ENCODE measurements around the gene PCDHA10. TPM values are rescaled to one million over a fixed set of nuclear protein-coding genes. Genes with fewer than 3 reads are reported as not detected.
"Not testable (repeated sequence)": the region's sequence is repeated elsewhere in the genome, so short reads cannot be mapped to it uniquely, and the experiment has no call there.

The PCDHA10 gene
- total and polyA plus RNA-seq, 2 experiments from 2014 or later = 0.11 to 0.26 TPM

DNA sequence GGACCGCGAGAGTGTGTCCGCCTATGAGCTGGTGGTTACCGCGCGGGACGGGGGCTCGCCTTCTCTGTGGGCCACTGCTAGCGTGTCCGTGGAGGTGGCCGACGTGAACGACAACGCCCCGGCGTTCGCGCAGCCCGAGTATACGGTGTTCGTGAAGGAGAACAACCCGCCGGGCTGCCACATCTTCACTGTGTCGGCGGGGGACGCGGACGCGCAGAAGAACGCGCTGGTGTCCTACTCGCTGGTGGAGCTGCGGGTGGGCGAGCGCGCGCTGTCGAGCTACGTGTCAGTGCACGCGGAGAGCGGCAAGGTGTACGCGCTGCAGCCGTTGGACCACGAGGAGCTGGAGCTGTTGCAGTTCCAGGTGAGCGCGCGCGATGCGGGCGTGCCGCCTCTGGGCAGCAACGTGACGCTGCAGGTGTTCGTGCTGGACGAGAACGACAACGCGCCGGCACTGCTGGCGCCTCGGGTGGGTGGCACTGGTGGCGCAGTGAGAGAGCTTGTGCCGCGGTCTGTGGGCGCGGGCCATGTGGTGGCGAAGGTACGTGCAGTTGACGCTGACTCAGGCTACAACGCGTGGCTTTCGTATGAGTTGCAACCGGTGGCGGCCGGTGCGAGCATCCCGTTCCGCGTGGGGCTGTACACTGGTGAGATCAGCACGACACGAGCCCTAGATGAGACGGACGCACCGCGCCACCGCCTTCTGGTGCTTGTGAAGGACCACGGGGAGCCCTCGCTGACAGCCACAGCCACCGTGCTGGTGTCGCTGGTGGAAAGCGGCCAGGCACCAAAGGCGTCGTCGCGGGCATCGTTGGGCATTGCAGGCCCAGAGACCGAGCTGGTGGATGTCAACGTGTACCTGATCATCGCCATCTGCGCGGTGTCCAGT lies 19.8 kb upstream of the PCDHA10 start:
- Histone ChIP-seq H3K4me1 (ENCODE audit: insufficient read depth) (no peaks in the 10 kb centered on the region), H3K79me2 (ENCODE audit: insufficient read depth) (no peaks in the 10 kb centered on the region), H4K20me1 (ENCODE audit: insufficient read depth) (no peaks in the 10 kb centered on the region), H2AFZ (no peak overlapping the region), H3K9me2 (ENCODE audit: insufficient read depth) (no peaks in the 10 kb centered on the region), H3K4me2 (ENCODE audit: unreplicated experiment) (no peak overlapping the region), H3K27me3 (replicated peaks; ENCODE audit: insufficient read depth) (no peaks in the 10 kb centered on the region), H3F3A (ENCODE audit: insufficient read depth) (no peaks in the 10 kb centered on the region), H3K36me3 (ENCODE audit: low read depth) (no peaks in the 10 kb centered on the region), H3K9me3 (ENCODE audit: low read depth) (no peaks in the 10 kb centered on the region), H3K9ac (no peak overlapping the region), H3K27ac (no peak overlapping the region), H3K4me3 (no peak overlapping the region)
- TF ChIP-seq EZH2 (IDR thresholded peaks at IDR 0.05; ENCODE audit: insufficient read depth, poor library complexity, severe bottlenecking) = no peak
- TF ChIP-seq EZH2phosphoT487 (IDR thresholded peaks at IDR 0.05; ENCODE audit: insufficient read depth, low read depth) = no peak
- in situ Hi-C loops (cut with MboI) = no loop called here
- no peak for DNase-seq
- 49 to 50% methylated on average over 80 to 99 of the region's 103 CpGs for WGBS, 2 experiments (ENCODE audit: low coverage in 1 of 2, low lambda C conversion rate in 2 of 2, missing lambda C conversion rate in 2 of 2)

- peak; percentile 10 for DNase-seq
- Histone ChIP-seq H3F3A (ENCODE audit: insufficient read depth) (no peaks in the 10 kb centered on the region), H3K36me3 (ENCODE audit: low read depth) (no peaks in the 10 kb centered on the region), H3K9me3 (ENCODE audit: low read depth) (no peaks in the 10 kb centered on the region), H3K4me1 (ENCODE audit: insufficient read depth) (no peaks in the 10 kb centered on the region), H2AFZ (no peak within 1 kb of the TSS), H3K79me2 (ENCODE audit: insufficient read depth) (no peaks in the 10 kb centered on the region), H3K27ac (no peak within 1 kb of the TSS), H3K4me2 (ENCODE audit: unreplicated experiment) (no peak within 1 kb of the TSS), H3K9me2 (ENCODE audit: insufficient read depth) (no peaks in the 10 kb centered on the region), H3K9ac (no peak within 1 kb of the TSS), H3K4me3 (no peak within 1 kb of the TSS), H4K20me1 (ENCODE audit: insufficient read depth) (no peaks in the 10 kb centered on the region), H3K27me3 (replicated peaks; ENCODE audit: insufficient read depth) (no peaks in the 10 kb centered on the region)
- in situ Hi-C loops (cut with MboI) = no loop called here
- 26 to 28% methylated on average over 47 of the region's 47 CpGs for WGBS, 2 experiments (ENCODE audit: low coverage in 1 of 2, low lambda C conversion rate in 2 of 2, missing lambda C conversion rate in 2 of 2)
- TF ChIP-seq EZH2phosphoT487 (IDR thresholded peaks at IDR 0.05; ENCODE audit: insufficient read depth, low read depth) (no peak), EZH2 (IDR thresholded peaks at IDR 0.05; ENCODE audit: insufficient read depth, poor library complexity, severe bottlenecking) (no peak)
Observed at GRCh38 chr5:140840978-140841962, 14.4 kb upstream of the PCDHA10 start, which contains the start of gene PCDHA8. Gene PCDHA8, plus strand, starts transcription at chr5:140841187. Its CDS starts 135 bp downstream, at chr5:140841322.

DNA sequence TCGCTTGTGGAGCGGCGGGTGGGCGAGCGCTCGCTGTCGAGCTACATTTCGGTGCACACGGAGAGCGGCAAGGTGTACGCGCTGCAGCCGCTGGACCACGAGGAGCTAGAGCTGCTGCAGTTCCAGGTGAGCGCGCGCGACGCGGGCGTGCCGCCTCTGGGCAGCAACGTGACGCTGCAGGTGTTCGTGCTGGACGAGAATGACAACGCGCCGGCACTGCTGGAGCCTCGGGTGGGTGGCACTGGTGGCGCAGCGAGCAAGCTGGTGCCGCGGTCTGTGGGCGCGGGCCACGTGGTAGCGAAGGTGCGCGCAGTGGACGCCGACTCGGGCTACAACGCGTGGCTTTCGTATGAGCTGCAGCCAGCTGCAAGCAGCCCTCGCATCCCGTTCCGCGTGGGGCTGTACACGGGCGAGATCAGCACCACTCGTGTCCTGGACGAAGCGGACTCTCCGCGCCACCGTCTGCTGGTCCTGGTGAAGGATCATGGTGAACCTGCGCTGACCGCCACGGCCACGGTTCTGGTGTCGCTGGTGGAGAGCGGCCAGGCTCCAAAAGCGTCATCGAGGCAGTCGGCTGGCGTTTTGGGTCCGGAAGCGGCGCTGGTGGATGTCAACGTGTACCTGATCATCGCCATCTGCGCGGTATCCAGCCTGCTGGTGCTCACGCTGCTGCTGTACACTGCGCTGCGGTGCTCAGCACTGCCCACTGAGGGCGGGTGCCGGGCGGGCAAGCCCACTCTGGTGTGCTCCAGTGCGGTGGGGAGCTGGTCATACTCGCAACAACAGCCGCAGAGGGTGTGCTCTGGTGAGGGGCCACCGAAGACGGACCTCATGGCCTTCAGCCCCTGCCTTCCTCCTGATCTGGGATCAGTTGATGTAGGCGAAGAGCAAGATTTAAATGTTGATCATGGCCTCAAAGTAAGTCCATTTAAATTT lies 12.6 kb upstream of the PCDHA10 start:
- no peak for TF ChIP-seq EZH2 (IDR thresholded peaks at IDR 0.05; ENCODE audit: insufficient read depth, poor library complexity, severe bottlenecking)
- no peak for TF ChIP-seq EZH2phosphoT487 (IDR thresholded peaks at IDR 0.05; ENCODE audit: insufficient read depth, low read depth)
- H3K9me2 ChIP-seq (ENCODE audit: insufficient read depth) = no peaks in the 10 kb centered on the region
- H3K9me3 ChIP-seq (ENCODE audit: low read depth) = no peaks in the 10 kb centered on the region
- H4K20me1 ChIP-seq (ENCODE audit: insufficient read depth) = no peaks in the 10 kb centered on the region
- H3K4me2 ChIP-seq (ENCODE audit: unreplicated experiment) = no peak overlapping the region
- DNase-seq = no peak
- H3K27me3 ChIP-seq (replicated peaks; ENCODE audit: insufficient read depth) = no peaks in the 10 kb centered on the region
- no peak overlapping the region for H3K4me3 ChIP-seq
- H3K36me3 ChIP-seq (ENCODE audit: low read depth) = no peaks in the 10 kb centered on the region
- no peak overlapping the region for H2AFZ ChIP-seq
- no peaks in the 10 kb centered on the region for H3K79me2 ChIP-seq (ENCODE audit: insufficient read depth)
- in situ Hi-C loops (cut with MboI) = no loop called here
- WGBS, 2 experiments (ENCODE audit: low coverage in 1 of 2, low lambda C conversion rate in 2 of 2, missing lambda C conversion rate in 2 of 2) = 49 to 52% methylated on average over 84 to 85 of the region's 87 CpGs
- H3K9ac ChIP-seq = no peak overlapping the region
- H3F3A ChIP-seq (ENCODE audit: insufficient read depth) = no peaks in the 10 kb centered on the region
- no peaks in the 10 kb centered on the region for H3K4me1 ChIP-seq (ENCODE audit: insufficient read depth)
- H3K27ac ChIP-seq = no peak overlapping the region

GRCh38 chr5:140848139-140849102 lies 7.3 kb upstream of the PCDHA10 start, which contains the start of gene PCDHA9:
Gene PCDHA9, plus strand, starts transcription at chr5:140848382. Its CDS starts 114 bp downstream, at chr5:140848496.
- H2AFZ ChIP-seq; H3K9ac ChIP-seq; H3K9me3 ChIP-seq (ENCODE audit: low read depth); H3K27me3 ChIP-seq (replicated peaks; ENCODE audit: insufficient read depth); in situ Hi-C loops (cut with MboI); H3K36me3 ChIP-seq (ENCODE audit: low read depth); H3F3A ChIP-seq (ENCODE audit: insufficient read depth); H3K9me2 ChIP-seq (ENCODE audit: insufficient read depth); H4K20me1 ChIP-seq (ENCODE audit: insufficient read depth); H3K27ac ChIP-seq; H3K79me2 ChIP-seq (ENCODE audit: insufficient read depth); H3K4me1 ChIP-seq (ENCODE audit: insufficient read depth); H3K4me2 ChIP-seq (ENCODE audit: unreplicated experiment); H3K4me3 ChIP-seq: not testable (repeated sequence)
- DNase-seq = peak; percentile 7
- 17 to 21% methylated on average over 29 to 38 of the region's 48 CpGs for WGBS, 2 experiments (ENCODE audit: low coverage in 1 of 2, low lambda C conversion rate in 2 of 2, missing lambda C conversion rate in 2 of 2)

DNA sequence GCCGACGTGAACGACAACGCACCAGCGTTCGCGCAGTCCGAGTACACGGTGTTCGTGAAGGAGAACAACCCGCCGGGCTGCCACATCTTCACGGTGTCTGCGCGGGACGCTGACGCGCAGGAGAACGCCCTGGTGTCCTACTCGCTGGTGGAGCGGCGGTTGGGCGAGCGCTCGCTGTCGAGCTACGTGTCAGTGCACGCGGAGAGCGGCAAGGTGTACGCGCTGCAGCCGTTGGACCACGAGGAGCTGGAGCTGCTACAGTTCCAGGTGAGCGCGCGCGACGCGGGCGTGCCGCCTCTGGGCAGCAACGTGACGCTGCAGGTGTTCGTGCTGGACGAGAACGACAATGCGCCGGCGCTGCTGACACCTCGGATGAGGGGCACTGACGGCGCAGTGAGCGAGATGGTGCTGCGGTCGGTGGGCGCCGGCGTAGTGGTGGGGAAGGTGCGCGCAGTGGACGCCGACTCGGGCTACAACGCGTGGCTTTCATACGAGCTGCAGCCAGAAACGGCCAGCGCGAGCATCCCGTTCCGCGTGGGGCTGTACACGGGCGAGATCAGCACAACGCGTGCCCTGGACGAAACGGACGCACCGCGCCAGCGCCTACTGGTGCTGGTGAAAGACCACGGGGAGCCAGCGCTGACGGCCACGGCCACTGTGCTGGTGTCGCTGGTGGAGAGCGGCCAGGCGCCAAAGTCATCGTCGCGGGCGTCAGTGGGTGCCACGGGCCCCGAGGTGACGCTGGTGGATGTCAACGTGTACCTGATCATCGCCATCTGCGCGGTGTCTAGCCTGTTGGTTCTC lies 5.7 kb upstream of the PCDHA10 start:
- WGBS, 2 experiments (ENCODE audit: low coverage in 1 of 2, low lambda C conversion rate in 2 of 2, missing lambda C conversion rate in 2 of 2) = 47 to 49% methylated on average over 96 to 101 of the region's 101 CpGs
- H3K36me3 ChIP-seq (ENCODE audit: low read depth); H3K4me2 ChIP-seq (ENCODE audit: unreplicated experiment); H3K27me3 ChIP-seq (replicated peaks; ENCODE audit: insufficient read depth); H3K79me2 ChIP-seq (ENCODE audit: insufficient read depth); H3K9me2 ChIP-seq (ENCODE audit: insufficient read depth); H3K4me1 ChIP-seq (ENCODE audit: insufficient read depth); DNase-seq; H3K4me3 ChIP-seq; H3K27ac ChIP-seq; in situ Hi-C loops (cut with MboI); H4K20me1 ChIP-seq (ENCODE audit: insufficient read depth); H3F3A ChIP-seq (ENCODE audit: insufficient read depth); H3K9ac ChIP-seq; H3K9me3 ChIP-seq (ENCODE audit: low read depth); H2AFZ ChIP-seq: not testable (repeated sequence)
